ENCODE data around the gene SUGCT.

SUGCT gene

DNA sequence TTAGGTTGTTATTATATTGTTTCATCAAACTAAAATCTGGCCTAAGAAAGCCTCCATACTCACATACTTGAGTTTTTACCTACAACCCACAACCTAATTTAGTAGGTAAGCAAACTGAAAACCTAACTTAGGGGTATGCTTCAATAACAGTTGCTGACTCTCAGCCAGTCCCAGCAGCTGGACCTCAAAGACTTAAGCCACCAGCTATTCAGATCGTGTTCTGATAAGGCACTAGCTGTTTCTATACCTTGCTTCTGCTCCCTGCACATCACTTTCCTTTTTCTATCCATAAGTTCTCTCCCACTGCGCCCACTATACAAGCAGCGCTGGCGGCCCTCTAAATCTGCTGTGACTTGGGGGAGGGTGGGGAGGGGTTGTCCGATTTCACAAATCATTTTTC lies 42.3 kb downstream of the SUGCT start:
- no peak overlapping the region for H3K23ac ChIP-seq (ENCODE audit: low read length)
- no peak overlapping the region for H2BK120ac ChIP-seq (ENCODE audit: insufficient read depth, low read length, poor library complexity)
- H3K27me3 ChIP-seq (ENCODE audit: insufficient read depth, low read length): no peaks in the 10 kb centered on the region
- WGBS (ENCODE audit: extremely low coverage, insufficient coverage, insufficient read length): no CpG with 5 or more reads among the region's 5 CpGs
- H4K8ac ChIP-seq (ENCODE audit: low read depth, low read length): no peak overlapping the region
- no peaks in the 10 kb centered on the region for H3K79me2 ChIP-seq (ENCODE audit: control insufficient read depth, insufficient read depth, low read length, poor library complexity)
- no peaks in the 10 kb centered on the region for H3K36me3 ChIP-seq (ENCODE audit: control insufficient read depth in 1 of 2, insufficient read depth in 2 of 2, low read length in 2 of 2)
- no peak overlapping the region for H3K4me3 ChIP-seq (ENCODE audit: low read depth, low read length)
- no peak overlapping the region for H3K27ac ChIP-seq (ENCODE audit: low read depth, low read length)
- no peak overlapping the region for H2BK12ac ChIP-seq (ENCODE audit: low read length)
- peaks cover 2% of the 10 kb centered on the region for H3K9me3 ChIP-seq (ENCODE audit: insufficient read depth, low read depth, low read length)
- no peak overlapping the region for H2BK5ac ChIP-seq (ENCODE audit: low read depth, low read length, poor library complexity)
- H3K4me2 ChIP-seq (ENCODE audit: low read length): no peak overlapping the region
- H3K9ac ChIP-seq (ENCODE audit: low read length): no peak overlapping the region
- H3K18ac ChIP-seq (ENCODE audit: low read length): no peak overlapping the region
- no peak overlapping the region for H2AK5ac ChIP-seq (ENCODE audit: low read length)
- H3K4me1 ChIP-seq (ENCODE audit: control insufficient read depth in 1 of 2, insufficient read depth in 2 of 2, low read length in 2 of 2): no peaks in the 10 kb centered on the region
- H3K14ac ChIP-seq (ENCODE audit: low read length): no peak overlapping the region
- H3K4ac ChIP-seq (ENCODE audit: low read depth, low read length): no peak overlapping the region
- no peaks in the 10 kb centered on the region for H3K79me1 ChIP-seq (ENCODE audit: low read length)
- H4K91ac ChIP-seq (ENCODE audit: low read depth, low read length): no peak overlapping the region
- peak in 1 of 2 donors; percentile 23 for DNase-seq
- no peak overlapping the region for H4K12ac ChIP-seq (ENCODE audit: low read depth, low read length)
- no peak overlapping the region for H2AFZ ChIP-seq (ENCODE audit: insufficient read depth, low read length, poor library complexity)

GRCh38 chr7:40182452-40182851 lies 47.6 kb downstream of the SUGCT start:
- no peak overlapping the region for H2BK12ac ChIP-seq (ENCODE audit: low read length)
- H3K18ac ChIP-seq (ENCODE audit: low read length): no peak overlapping the region
- no peaks in the 10 kb centered on the region for H3K79me1 ChIP-seq (ENCODE audit: low read length)
- H3K27me3 ChIP-seq (ENCODE audit: insufficient read depth, low read length): no peaks in the 10 kb centered on the region
- WGBS (ENCODE audit: extremely low coverage, insufficient coverage, insufficient read length): no CpG with 5 or more reads among the region's 4 CpGs
- no peaks in the 10 kb centered on the region for H3K9me3 ChIP-seq (ENCODE audit: insufficient read depth, low read depth, low read length)
- H3K4me1 ChIP-seq (ENCODE audit: control insufficient read depth in 1 of 2, insufficient read depth in 2 of 2, low read length in 2 of 2): no peaks in the 10 kb centered on the region
- no peaks in the 10 kb centered on the region for H3K79me2 ChIP-seq (ENCODE audit: control insufficient read depth, insufficient read depth, low read length, poor library complexity)
- H3K36me3 ChIP-seq (ENCODE audit: control insufficient read depth in 1 of 2, insufficient read depth in 2 of 2, low read length in 2 of 2): no peaks in the 10 kb centered on the region
- no peak overlapping the region for H3K4ac ChIP-seq (ENCODE audit: low read depth, low read length)
- no peak overlapping the region for H2BK120ac ChIP-seq (ENCODE audit: insufficient read depth, low read length, poor library complexity)
- H3K4me2 ChIP-seq (ENCODE audit: low read length): no peak overlapping the region
- H4K91ac ChIP-seq (ENCODE audit: low read depth, low read length): no peak overlapping the region
- H3K4me3 ChIP-seq (ENCODE audit: low read depth, low read length): no peak overlapping the region
- no peak overlapping the region for H2AK5ac ChIP-seq (ENCODE audit: low read length)
- no peak overlapping the region for H3K27ac ChIP-seq (ENCODE audit: low read depth, low read length)
- no peak overlapping the region for H3K14ac ChIP-seq (ENCODE audit: low read length)
- no peak overlapping the region for H3K9ac ChIP-seq (ENCODE audit: low read length)
- H3K23ac ChIP-seq (ENCODE audit: low read length): no peak overlapping the region
- no peak overlapping the region for H2BK5ac ChIP-seq (ENCODE audit: low read depth, low read length, poor library complexity)
- DNase-seq: no peak
- H2AFZ ChIP-seq (ENCODE audit: insufficient read depth, low read length, poor library complexity): no peak overlapping the region
- H4K8ac ChIP-seq (ENCODE audit: low read depth, low read length): no peak overlapping the region
- no peak overlapping the region for H4K12ac ChIP-seq (ENCODE audit: low read depth, low read length)

DNA sequence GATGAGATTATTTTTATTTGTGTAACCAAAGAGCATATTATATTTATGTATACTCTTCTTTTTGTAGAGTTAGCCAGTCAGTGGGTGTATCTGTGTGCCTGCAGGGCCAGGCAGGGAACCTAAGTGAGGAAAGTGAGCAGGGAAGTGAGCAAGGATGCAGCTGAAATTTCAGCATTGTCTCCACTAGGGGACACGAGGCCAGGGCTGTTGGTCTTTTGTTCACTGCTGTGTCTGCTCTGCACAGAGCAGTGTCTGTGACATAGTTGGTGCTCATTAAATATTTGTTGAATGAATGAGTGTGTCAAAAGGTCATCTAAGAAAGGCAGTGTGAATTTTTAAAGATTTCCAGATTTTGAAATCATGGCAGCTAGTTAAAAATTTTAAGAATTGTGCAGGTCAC lies 51.8 kb downstream of the SUGCT start:
- H2AK5ac ChIP-seq (ENCODE audit: low read length): no peak overlapping the region
- H3K4me1 ChIP-seq (ENCODE audit: control insufficient read depth in 1 of 2, insufficient read depth in 2 of 2, low read length in 2 of 2): no peaks in the 10 kb centered on the region

DNA sequence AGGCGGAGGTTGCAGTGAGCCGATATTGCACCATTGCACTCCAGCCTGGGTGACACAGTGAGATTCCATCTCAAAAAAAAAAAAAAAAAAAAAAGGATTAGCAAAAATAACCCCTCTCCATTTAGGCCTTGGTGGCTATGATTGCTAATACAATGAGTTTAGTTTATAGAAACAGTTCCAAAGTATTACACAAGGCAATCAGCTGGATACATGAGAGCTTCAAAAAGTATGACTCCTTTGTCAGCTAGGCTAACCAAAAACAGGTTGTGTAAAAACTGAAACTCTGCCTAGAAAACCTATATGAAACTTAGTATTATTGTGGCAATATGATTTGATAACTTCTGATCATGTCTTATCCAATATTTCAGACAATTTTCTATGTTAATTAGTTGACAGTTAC lies 57.2 kb downstream of the SUGCT start:
- Histone ChIP-seq H3K27ac (ENCODE audit: low read depth, low read length) (no peak overlapping the region), H3K4me3 (ENCODE audit: low read depth, low read length) (no peak overlapping the region), H3K4me2 (ENCODE audit: low read length) (no peak overlapping the region), H3K23ac (ENCODE audit: low read length) (no peak overlapping the region), H2BK120ac (ENCODE audit: insufficient read depth, low read length, poor library complexity) (no peak overlapping the region), H3K27me3 (ENCODE audit: insufficient read depth, low read length) (no peaks in the 10 kb centered on the region), H3K18ac (ENCODE audit: low read length) (no peak overlapping the region), H3K79me2 (ENCODE audit: control insufficient read depth, insufficient read depth, low read length, poor library complexity) (no peaks in the 10 kb centered on the region), H2BK5ac (ENCODE audit: low read depth, low read length, poor library complexity) (no peak overlapping the region), H3K36me3 (ENCODE audit: control insufficient read depth in 1 of 2, insufficient read depth in 2 of 2, low read length in 2 of 2) (no peaks in the 10 kb centered on the region), H2AFZ (ENCODE audit: insufficient read depth, low read length, poor library complexity) (no peak overlapping the region), H4K91ac (ENCODE audit: low read depth, low read length) (no peak overlapping the region), H4K12ac (ENCODE audit: low read depth, low read length) (no peak overlapping the region), H3K79me1 (ENCODE audit: low read length) (no peaks in the 10 kb centered on the region), H3K9ac (ENCODE audit: low read length) (no peak overlapping the region), H3K4ac (ENCODE audit: low read depth, low read length) (no peak overlapping the region), H2AK5ac (ENCODE audit: low read length) (no peak overlapping the region), H4K8ac (ENCODE audit: low read depth, low read length) (no peak overlapping the region), H3K9me3 (ENCODE audit: insufficient read depth, low read depth, low read length) (no peaks in the 10 kb centered on the region), H3K4me1 (ENCODE audit: control insufficient read depth in 1 of 2, insufficient read depth in 2 of 2, low read length in 2 of 2) (no peaks in the 10 kb centered on the region), H2BK12ac (ENCODE audit: low read length) (no peak overlapping the region), H3K14ac (ENCODE audit: low read length) (no peak overlapping the region)
- WGBS (ENCODE audit: extremely low coverage, insufficient coverage, insufficient read length): no CpG with 5 or more reads among the region's 2 CpGs
- no peak for DNase-seq

More for the DNA sequence above, 51.8 kb downstream of the SUGCT start:
- peak; percentile 70 to 88 for DNase-seq
- H3K23ac ChIP-seq (ENCODE audit: low read length): no peak overlapping the region
- no peaks in the 10 kb centered on the region for H3K79me1 ChIP-seq (ENCODE audit: low read length)
- no peak overlapping the region for H2AFZ ChIP-seq (ENCODE audit: insufficient read depth, low read length, poor library complexity)
- no peak overlapping the region for H4K8ac ChIP-seq (ENCODE audit: low read depth, low read length)
- no peaks in the 10 kb centered on the region for H3K27me3 ChIP-seq (ENCODE audit: insufficient read depth, low read length)
- H4K12ac ChIP-seq (ENCODE audit: low read depth, low read length): no peak overlapping the region
- no peak overlapping the region for H3K27ac ChIP-seq (ENCODE audit: low read depth, low read length)
- H3K9me3 ChIP-seq (ENCODE audit: insufficient read depth, low read depth, low read length): no peaks in the 10 kb centered on the region
- H3K36me3 ChIP-seq (ENCODE audit: control insufficient read depth in 1 of 2, insufficient read depth in 2 of 2, low read length in 2 of 2): no peaks in the 10 kb centered on the region
- no peak overlapping the region for H3K4ac ChIP-seq (ENCODE audit: low read depth, low read length)
- no peak overlapping the region for H4K91ac ChIP-seq (ENCODE audit: low read depth, low read length)
- H3K18ac ChIP-seq (ENCODE audit: low read length): no peak overlapping the region
- H3K79me2 ChIP-seq (ENCODE audit: control insufficient read depth, insufficient read depth, low read length, poor library complexity): no peaks in the 10 kb centered on the region
- H2BK120ac ChIP-seq (ENCODE audit: insufficient read depth, low read length, poor library complexity): no peak overlapping the region
- H3K4me3 ChIP-seq (ENCODE audit: low read depth, low read length): no peak overlapping the region
- H3K14ac ChIP-seq (ENCODE audit: low read length): no peak overlapping the region
- no peak overlapping the region for H3K9ac ChIP-seq (ENCODE audit: low read length)
- WGBS (ENCODE audit: extremely low coverage, insufficient coverage, insufficient read length): no CpG with 5 or more reads among the region's 1 CpG
- H2BK5ac ChIP-seq (ENCODE audit: low read depth, low read length, poor library complexity): no peak overlapping the region
- H3K4me2 ChIP-seq (ENCODE audit: low read length): no peak overlapping the region
- H2BK12ac ChIP-seq (ENCODE audit: low read length): no peak overlapping the region

Measured in trophoblast cell (in vitro differentiated cells and primary cell).